GM12892 (cell line): Measurements from ENCODE around the gene GSTT2. TPM values are rescaled to one million over a fixed set of nuclear protein-coding genes. Genes with fewer than 3 reads are reported as not detected.
"Not testable (repeated sequence)": the region's sequence is repeated elsewhere in the genome, so short reads cannot be mapped to it uniquely, and the experiment has no call there.

ENCODE experiments used
- DNase-seq: peaks from one replicate; pipeline ENCODE4 v3.0.0; 2011; ENCODE audit not compliant: insufficient read length
- FAIRE-seq: peaks from 2 replicates; lab custom pipeline; 2011; peaks lifted over from hg19 to GRCh38; lab: Jason Lieb, UNC
- POLR2A ChIP-seq: IDR thresholded peaks from 2 replicates; pipeline ENCODE4 v1.6.1; 2011; ENCODE audit warnings: low read depth, low read length, control low read depth
- POLR2AphosphoS5 ChIP-seq: IDR thresholded peaks from 2 replicates; pipeline ENCODE4 v1.6.1; 2011; ENCODE audit warnings: low read depth, low read length, control low read depth
- TAF1 ChIP-seq: IDR thresholded peaks from 2 replicates; pipeline ENCODE4 v1.6.1; 2011; ENCODE audit warnings: low read depth, mild to moderate bottlenecking, control low read depth, low read length, borderline replicate concordance
- polyA plus RNA-seq: library from polyadenylated mRNA; unstranded; fragments of >200 nt; gene quantifications from one replicate; pipeline ENCODE4 v1.2.1, GENCODE V29; 2012; ENCODE audit warnings: missing spikeins, inconsistent platforms; ENCODE audit not compliant: missing spikeins

Gene GSTT2
- not detected for polyA plus RNA-seq

GRCh38 chr22:23979557-23980240 is at the start of gene GSTT2:
GSTT2 (plus strand) TSS chr22:23980134.
- FAIRE-seq, DNase-seq: not testable (repeated sequence)

- DNase-seq (no peak), FAIRE-seq (no peak)
- TF ChIP-seq POLR2AphosphoS5 = no peak
- no peak for TF ChIP-seq POLR2A
- TF ChIP-seq TAF1 = no peak
Observed at GRCh38 chr22:23938328-23939016, 41.5 kb upstream of the GSTT2 start.

GRCh38 chr22:23939017-23939357 is 40.9 kb upstream of the GSTT2 start:
- TF ChIP-seq POLR2AphosphoS5 (no peak), TAF1 (no peak), POLR2A (no peak)
- DNase-seq (no peak), FAIRE-seq (no peak)

- not testable (repeated sequence) for FAIRE-seq, DNase-seq
Observed at GRCh38 chr22:23940166-23940565, 39.8 kb upstream of the GSTT2 start.

- DNase-seq, FAIRE-seq: not testable (repeated sequence)
Observed at GRCh38 chr22:23947391-23947790, 32.5 kb upstream of the GSTT2 start.

- not testable (repeated sequence) for FAIRE-seq, DNase-seq
Observed at GRCh38 chr22:23949764-23950163, 30.2 kb upstream of the GSTT2 start.

- not testable (repeated sequence) for DNase-seq, FAIRE-seq
Observed at GRCh38 chr22:23951383-23951782, 28.6 kb upstream of the GSTT2 start.

GRCh38 chr22:23952794-23953405 is 27.0 kb upstream of the GSTT2 start:
- not testable (repeated sequence) for FAIRE-seq, DNase-seq

- DNase-seq, FAIRE-seq: not testable (repeated sequence)
Observed at GRCh38 chr22:23953485-23953884, 26.4 kb upstream of the GSTT2 start.

- not testable (repeated sequence) for DNase-seq, FAIRE-seq
Observed at GRCh38 chr22:23954193-23954990, 25.5 kb upstream of the GSTT2 start.

- not testable (repeated sequence) for DNase-seq, FAIRE-seq
Observed at GRCh38 chr22:23954991-23955305, 25.0 kb upstream of the GSTT2 start.

GRCh38 chr22:23955886-23956285 is 24.0 kb upstream of the GSTT2 start:
- DNase-seq, FAIRE-seq: not testable (repeated sequence)

- DNase-seq (peak; percentile 45), FAIRE-seq (peak; percentile 93)
Observed at GRCh38 chr22:23956301-23956900, 23.5 kb upstream of the GSTT2 start.

- FAIRE-seq, DNase-seq: not testable (repeated sequence)
Observed at GRCh38 chr22:23961084-23961771, 18.7 kb upstream of the GSTT2 start, which contains the start of gene GSTT2B. GSTT2B (minus strand) TSS chr22:23961195; CDS start chr22:23961131, 64 bp downstream.

- not testable (repeated sequence) for DNase-seq
- peak; percentile 91 for FAIRE-seq
Observed at GRCh38 chr22:23966094-23966493, 13.8 kb upstream of the GSTT2 start.

GRCh38 chr22:23966568-23966967 is 13.4 kb upstream of the GSTT2 start, which contains the start of gene DDTL:
DDTL (plus strand) TSS chr22:23966888; CDS start chr22:23966915, 27 bp downstream.
- not testable (repeated sequence) for DNase-seq
- peak; percentile 98 for FAIRE-seq
